ENCODE results near the gene TMEM158.

TMEM158 gene

DNA sequence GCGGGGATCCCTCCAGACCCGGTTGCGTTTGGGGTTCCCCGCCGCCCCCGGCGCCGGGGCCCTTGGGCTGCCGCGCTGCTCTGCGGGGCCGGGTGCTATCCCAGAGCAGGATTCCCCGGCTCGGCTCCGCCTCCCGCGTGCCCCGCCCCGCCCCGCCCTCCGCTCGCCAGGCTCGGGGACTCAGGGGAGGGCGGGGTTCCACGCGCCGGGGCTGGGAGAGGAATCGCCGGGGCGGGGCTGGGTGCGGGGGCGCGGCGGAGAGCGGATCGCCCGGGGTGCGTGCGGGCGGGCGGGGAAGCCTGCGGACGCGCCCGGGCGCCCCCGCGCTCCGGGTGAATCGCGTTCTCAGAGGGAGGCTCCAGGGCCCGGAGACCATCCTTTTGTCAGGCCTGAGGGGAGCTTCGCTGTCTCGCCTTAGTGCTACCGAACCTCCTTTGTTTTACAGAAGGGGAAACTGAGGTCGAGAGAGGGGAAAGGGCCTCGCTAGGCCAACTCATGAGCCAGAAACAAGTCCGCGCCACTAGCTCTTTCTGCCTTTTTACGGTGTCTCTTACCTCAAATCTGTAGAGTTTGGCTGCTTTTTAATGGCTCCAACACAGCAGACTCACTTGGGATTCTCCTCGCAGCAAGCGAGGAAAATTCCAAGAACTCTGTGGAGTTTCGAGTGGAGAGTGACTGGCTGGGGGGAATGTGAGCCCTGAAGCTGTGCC is at the start of gene TMEM158:
Gene TMEM158 (minus strand): TSS at position 82 of the 710 bp plus-strand sequence. CDS start 260 bp downstream, outside the sequence.
- DNase-seq: no peak

GRCh38 chr3:45275006-45275704 is 49.1 kb upstream of the TMEM158 start:
- DNase-seq: peak; percentile 66

DNA sequence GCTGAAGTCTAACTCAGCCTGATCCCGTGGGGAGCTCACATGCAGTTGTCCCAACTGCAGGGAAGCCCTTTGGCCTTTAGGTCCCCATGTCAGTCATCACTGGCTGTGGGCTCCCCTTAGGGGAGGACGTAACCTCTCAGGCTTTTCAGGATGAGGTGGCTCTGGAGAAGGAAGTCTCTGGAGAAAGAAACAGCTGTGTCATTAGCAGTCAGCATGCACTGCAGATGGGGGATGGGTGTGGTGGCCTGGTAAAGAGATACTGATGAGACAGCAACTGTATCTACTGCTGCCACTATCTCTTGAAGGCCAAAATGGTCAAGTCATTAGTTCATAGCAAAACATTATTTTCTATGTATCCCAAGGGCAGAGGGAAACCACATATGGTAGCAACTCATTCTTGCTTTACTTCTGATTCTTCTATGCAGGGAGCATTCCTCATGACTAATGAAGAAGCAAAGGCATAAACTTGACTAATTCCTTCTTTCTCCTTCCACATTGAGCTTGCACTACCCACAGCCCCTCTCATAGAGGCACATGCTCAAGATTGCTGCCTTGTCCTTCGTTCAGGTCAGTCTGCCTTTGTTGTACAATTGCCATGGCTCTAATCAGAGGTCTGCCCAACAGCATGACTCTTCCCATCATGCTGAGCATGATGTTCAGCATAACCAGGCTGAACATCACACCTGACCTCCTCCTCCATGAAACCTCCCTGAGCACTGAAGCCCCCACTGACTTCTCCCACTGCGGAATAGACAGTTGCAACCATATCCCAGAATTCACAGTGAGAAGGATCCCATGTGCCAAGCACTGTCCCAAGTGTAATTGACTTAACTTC is 47.8 kb upstream of the TMEM158 start:
- no peak for DNase-seq

- no peak for DNase-seq
Measured at GRCh38 chr3:45272828-45273470, 46.9 kb upstream of the TMEM158 start.

GRCh38 chr3:45272032-45272810 is 46.1 kb upstream of the TMEM158 start:
- no peak for DNase-seq

- DNase-seq: peak; percentile 16
Measured at GRCh38 chr3:45269952-45270351, 43.9 kb upstream of the TMEM158 start.

GRCh38 chr3:45267097-45267496 is 41.0 kb upstream of the TMEM158 start:
- DNase-seq: no peak

DNA sequence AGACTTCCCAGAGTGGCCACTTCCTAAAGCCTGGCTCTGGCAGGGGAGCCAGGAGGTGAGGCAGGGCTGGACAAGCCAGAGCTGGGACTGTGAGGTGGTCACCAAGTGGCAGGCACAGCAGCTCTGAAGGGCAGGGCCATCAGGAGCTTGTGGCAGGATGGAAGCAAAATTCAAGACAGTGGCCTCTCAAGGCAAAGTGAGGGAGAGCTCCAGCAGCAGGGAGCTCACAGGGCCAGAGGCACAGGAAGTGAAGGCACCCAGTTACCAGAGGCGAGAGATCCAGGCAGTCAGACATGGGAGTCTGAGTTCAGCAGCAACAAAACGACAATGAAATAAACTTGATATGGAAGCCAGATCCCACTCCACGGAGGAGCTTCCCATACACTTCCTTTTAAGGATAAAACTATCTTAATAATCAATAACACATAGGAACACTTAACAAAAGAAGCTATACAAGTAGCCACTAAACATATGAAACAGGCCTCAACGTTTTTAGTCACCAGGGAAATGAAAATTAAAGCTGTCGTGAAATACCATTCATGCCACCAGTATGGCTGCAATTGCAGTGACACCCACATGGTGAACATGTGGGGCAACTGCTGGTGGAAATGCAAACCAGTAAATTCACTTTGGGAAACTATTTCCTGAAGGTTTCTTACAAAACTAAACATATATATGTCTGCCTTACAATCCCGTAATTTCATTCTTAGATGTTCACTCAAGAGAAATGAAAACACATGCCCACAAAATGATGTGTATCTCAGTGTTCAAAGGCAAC is 35.4 kb upstream of the TMEM158 start:
- no peak for DNase-seq

DNA sequence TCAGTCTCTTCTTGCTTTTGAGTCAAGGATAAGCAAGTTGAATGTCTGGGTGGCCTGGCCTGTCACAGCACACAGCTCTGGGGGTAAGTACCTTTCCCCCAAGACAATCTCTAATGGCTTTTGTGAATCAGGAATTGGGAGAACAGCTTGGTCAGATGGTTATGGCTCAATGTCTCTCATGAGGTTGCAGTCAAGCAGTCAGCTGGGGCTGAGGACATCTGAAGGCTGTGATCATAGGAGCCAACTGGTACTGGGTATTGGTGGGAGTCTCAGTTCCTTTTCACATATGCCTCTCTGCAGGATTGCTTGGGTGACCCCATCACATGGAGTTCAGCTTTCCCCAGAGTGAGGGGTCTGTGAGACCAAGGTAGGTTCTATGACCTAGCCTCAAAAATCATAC is 33.0 kb upstream of the TMEM158 start:
- DNase-seq: no peak

- DNase-seq: no peak
Measured at GRCh38 chr3:45258317-45258716, 32.2 kb upstream of the TMEM158 start.

- no peak for DNase-seq
Measured at GRCh38 chr3:45253316-45253715, 27.2 kb upstream of the TMEM158 start.

GRCh38 chr3:45252826-45253225 is 26.7 kb upstream of the TMEM158 start:
- DNase-seq: no peak

DNA sequence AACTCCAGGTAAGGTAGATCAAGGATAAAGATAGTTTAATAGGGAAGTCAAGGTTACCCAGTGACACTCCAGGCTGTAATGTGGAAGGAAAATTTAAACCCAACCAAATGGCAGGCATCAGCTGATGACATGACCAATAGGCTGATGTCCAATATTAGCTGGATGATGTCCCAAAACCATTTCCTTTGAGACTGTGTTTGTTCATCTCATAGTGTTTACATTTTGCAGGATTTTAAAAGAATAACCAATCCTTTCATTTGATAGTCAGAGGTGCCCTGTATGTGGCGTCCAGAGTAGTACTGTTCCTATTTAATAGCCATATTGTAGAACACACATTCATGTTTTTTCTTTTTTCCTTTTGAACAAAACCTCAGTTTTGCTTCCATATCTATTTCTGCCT is 23.3 kb upstream of the TMEM158 start:
- DNase-seq: no peak

- DNase-seq: no peak
Measured at GRCh38 chr3:45246241-45246640, 20.2 kb upstream of the TMEM158 start.

DNA sequence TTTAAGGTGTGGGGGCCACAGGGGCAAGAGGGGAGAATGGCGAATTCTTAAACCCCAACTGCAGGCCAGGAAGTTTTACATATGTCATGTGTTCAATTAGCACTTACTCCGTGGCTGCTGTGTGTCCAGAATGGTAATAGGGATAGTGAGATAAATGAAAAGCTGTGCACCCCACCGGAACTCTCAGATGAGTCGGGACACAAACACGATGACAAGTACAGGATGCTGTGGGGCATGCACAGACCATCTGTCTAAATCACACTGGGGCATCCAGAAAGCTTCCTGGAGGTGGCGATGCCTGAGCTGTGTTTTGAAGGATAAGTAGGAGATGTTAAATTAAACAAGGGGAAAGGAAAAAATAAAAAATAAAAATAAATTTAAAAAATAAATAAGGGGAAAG is 18.3 kb upstream of the TMEM158 start:
- no peak for DNase-seq

GRCh38 chr3:45241206-45241605 is 15.1 kb upstream of the TMEM158 start:
- DNase-seq: peak; percentile 65

GRCh38 chr3:45240292-45240691 is 14.2 kb upstream of the TMEM158 start:
- no peak for DNase-seq

DNA sequence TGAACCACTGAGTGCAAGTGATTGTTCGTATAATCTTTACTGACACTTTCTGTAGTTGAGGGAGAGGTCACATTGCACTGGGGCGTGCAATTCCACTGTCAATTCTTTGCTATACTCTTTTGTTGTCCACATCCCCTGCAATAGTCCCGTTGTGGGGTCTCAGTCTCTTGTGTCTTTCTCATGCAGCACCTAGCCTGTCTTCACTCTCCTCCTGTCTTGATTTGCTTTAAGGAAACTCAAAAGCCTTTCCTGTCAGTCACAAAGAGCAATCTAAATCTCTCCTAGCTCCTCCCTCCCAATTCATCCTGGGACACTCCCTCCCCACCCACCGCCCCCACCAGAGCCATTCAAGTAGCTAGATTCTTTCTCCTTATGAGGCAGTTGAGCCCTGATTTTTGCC is 13.2 kb upstream of the TMEM158 start:
- DNase-seq: no peak

DNA sequence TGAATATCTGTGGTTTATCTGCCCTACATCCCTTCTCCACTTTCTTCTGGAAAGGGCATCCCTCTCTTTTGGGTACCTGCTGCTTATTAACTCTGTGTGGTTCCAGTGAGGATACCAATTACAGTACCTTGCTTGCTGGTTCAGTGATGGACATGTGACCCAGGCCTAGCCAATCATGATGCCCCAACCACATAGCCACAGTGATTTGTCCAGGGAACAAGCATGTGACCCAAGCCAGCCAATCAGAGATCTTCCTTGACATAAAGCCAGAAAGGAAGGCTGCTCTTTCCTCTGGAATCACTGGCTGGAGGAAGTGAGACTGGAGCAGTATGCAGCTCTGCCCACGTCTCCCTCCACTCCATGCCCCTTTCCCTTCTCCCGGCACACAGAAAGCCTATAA is 10.9 kb upstream of the TMEM158 start:
- DNase-seq: no peak

DNA sequence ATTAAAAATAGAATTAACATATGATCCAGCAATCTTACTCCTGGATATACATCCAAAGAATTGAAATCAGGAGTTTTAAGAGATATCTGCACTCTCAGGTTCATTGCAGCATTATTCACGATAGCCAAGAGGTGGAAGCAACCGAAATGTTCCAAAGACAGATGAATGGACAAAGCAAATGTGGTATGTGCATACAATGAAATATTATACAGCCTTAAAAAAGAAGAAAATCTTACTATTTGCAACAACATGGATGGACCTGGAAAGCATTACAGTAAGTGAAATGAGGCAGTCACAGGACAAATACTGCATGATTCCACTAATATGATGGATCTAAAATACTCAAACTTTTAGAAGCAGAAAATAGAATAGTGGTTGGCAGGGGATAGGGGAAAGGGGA is 9.3 kb upstream of the TMEM158 start:
- DNase-seq: no peak

- no peak for DNase-seq
Measured at GRCh38 chr3:45234250-45234649, 8.2 kb upstream of the TMEM158 start.

DNA sequence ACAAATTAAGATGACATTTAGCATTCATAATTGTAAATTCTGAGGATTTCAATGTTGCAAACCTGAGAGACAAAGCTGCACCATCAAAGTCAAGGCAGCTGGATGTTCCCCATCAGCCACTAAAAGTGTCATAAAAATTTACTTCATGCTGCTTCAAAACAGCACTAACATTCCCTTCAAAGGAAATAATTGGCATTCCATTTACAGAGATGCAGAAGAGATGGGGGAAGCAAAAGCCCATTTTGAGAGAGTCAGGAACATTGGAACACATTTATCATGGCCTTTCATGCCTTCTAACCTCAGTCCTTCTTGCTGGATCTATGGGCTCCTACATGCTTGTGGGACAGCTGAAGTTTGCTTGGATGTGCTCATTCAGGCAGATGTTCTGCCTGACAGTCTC is 6.4 kb upstream of the TMEM158 start:
- DNase-seq: no peak
